B cell (primary cell): ENCODE data around the gene PM20D2. TPM values are rescaled to one million over a fixed set of nuclear protein-coding genes. Genes with fewer than 3 reads are reported as not detected.

Experiments
- ATAC-seq: fragments of 200-7000 bp; cut with Tn5 transposase; one replicate; pipeline ENCODE4 v1.10.0; 2021; ENCODE audit warnings: low read depth, mild to moderate bottlenecking, moderate number of reproducible peaks, moderate library complexity
- CTCF ChIA-PET: fragments of 350-600 bp; sonication (Branson Sonifier 250); formaldehyde crosslinking; loops from one replicate; lab custom pipeline; 2021; ENCODE audit warnings: antibody characterized with exemption, inconsistent platforms; lab: Charles Lee
- POLR2A ChIA-PET: fragments of 350-600 bp; sonication (Branson Sonifier 250); formaldehyde crosslinking; loops from one replicate; lab custom pipeline; 2021; ENCODE audit warnings: antibody characterized with exemption; lab: Charles Lee
- DNase-seq: peaks from one replicate; pipeline ENCODE4 v3.0.0; 2013
- H2AFZ ChIP-seq: 2 replicates; pipeline ENCODE4 v1.6.1; 2012; ENCODE audit warnings: mild to moderate bottlenecking, low read depth, low read length; ENCODE audit not compliant: insufficient read depth, poor library complexity, severe bottlenecking
- H3K27ac ChIP-seq, 2 donors: 1 replicate in 1 of 2; 2 replicates in 1 of 2; pipeline ENCODE4 v1.5.1; 2012 to 2013; ENCODE audit warnings: low read length in 2 of 2, mild to moderate bottlenecking in 2 of 2, moderate library complexity in 1 of 2
- H3K27me3 ChIP-seq, 4 experiments: fragments of 200-600 bp in 1 of 4; sonication (generic) in 1 of 4; replicated peaks in 1 of 4; 1 replicate in 2 of 4; 2 replicates in 2 of 4; pipeline versions ENCODE4 v1.6.1 to v1.7.0; 2013 to 2016; ENCODE audit warnings: low read length in 3 of 4, mild to moderate bottlenecking in 2 of 4, mixed read lengths in 1 of 4, moderate library complexity in 1 of 4; ENCODE audit not compliant: insufficient read depth in 4 of 4, control insufficient read depth in 3 of 4; ENCODE audit errors: control extremely low read depth in 1 of 4
- H3K36me3 ChIP-seq, 2 experiments: replicated peaks in 1 of 2; 1 replicate in 1 of 2; 2 replicates in 1 of 2; pipeline versions ENCODE4 v1.6.1 to v1.7.1; 2013; ENCODE audit warnings: low read length in 1 of 2; ENCODE audit not compliant: insufficient read depth in 2 of 2, control insufficient read depth in 1 of 2; ENCODE audit errors: control extremely low read depth in 1 of 2, extremely low read depth in 1 of 2
- H3K4me1 ChIP-seq, 2 donors: fragments of 200-600 bp in 1 of 2; sonication (generic) in 1 of 2; 1 replicate in 1 of 2; 2 replicates in 1 of 2; pipeline versions ENCODE4 v1.5.1 to v1.6.1; 2013 to 2017; ENCODE audit warnings: low read length in 2 of 2; ENCODE audit not compliant: control insufficient read depth in 2 of 2, insufficient read depth in 2 of 2
- H3K4me2 ChIP-seq: replicated peaks from 2 replicates; pipeline ENCODE3; 2012; ENCODE audit warnings: mild to moderate bottlenecking, low read depth, low read length; ENCODE audit not compliant: poor library complexity, severe bottlenecking
- H3K4me3 ChIP-seq, 5 experiments: fragments of 200-600 bp in 1 of 5; sonication (generic) in 1 of 5; 1 replicate in 3 of 5; 2 replicates in 2 of 5; pipeline versions ENCODE4 v1.5.1 to v1.7.0; 2011 to 2016; ENCODE audit warnings: low read length in 4 of 5, mild to moderate bottlenecking in 4 of 5, low read depth in 2 of 5, control low read depth in 1 of 5, moderate library complexity in 1 of 5; ENCODE audit not compliant: insufficient read depth in 1 of 5; ENCODE audit errors: control extremely low read depth in 1 of 5, extremely low read depth in 1 of 5
- H3K79me2 ChIP-seq: fragments of 200-600 bp; sonication (generic); one replicate; pipeline ENCODE4 v1.6.0; 2016; ENCODE audit warnings: low read length; ENCODE audit not compliant: control insufficient read depth, insufficient read depth
- H3K9ac ChIP-seq: fragments of 200-600 bp; sonication (generic); 2 replicates; pipeline ENCODE4 v1.6.1; 2017; ENCODE audit warnings: mild to moderate bottlenecking, low read length, moderate library complexity
- H3K9me3 ChIP-seq, 3 donors: one replicate each; pipeline versions ENCODE4 v1.6.1 to v1.7.1; 2013; ENCODE audit warnings: low read length in 2 of 3; ENCODE audit not compliant: control insufficient read depth in 2 of 3, insufficient read depth in 1 of 3; ENCODE audit errors: control extremely low read depth in 1 of 3
- H4K20me1 ChIP-seq: 2 replicates; pipeline ENCODE4 v1.6.0; 2012; ENCODE audit warnings: mild to moderate bottlenecking, low read length; ENCODE audit not compliant: insufficient read depth, control insufficient read depth, poor library complexity, severe bottlenecking
- H3K27ac Mint-ChIP-seq: one replicate; pipeline ENCODE4 v1.8.0; 2021; ENCODE audit warnings: mixed read lengths
- H3K27me3 Mint-ChIP-seq: one replicate; pipeline ENCODE4 v1.8.0; 2021; ENCODE audit warnings: mixed read lengths
- H3K4me1 Mint-ChIP-seq: one replicate; pipeline ENCODE4 v1.8.0; 2021; ENCODE audit warnings: mixed read lengths
- H3K4me3 Mint-ChIP-seq: one replicate; pipeline ENCODE4 v1.8.0; 2021; ENCODE audit warnings: mixed read lengths
- H3K9me3 Mint-ChIP-seq: one replicate; pipeline ENCODE4 v1.8.0; 2022; ENCODE audit warnings: mixed read lengths; ENCODE audit not compliant: insufficient read depth
- EZH2 ChIP-seq: IDR thresholded peaks from 2 replicates; pipeline ENCODE4 v1.6.1; 2012; ENCODE audit warnings: borderline replicate concordance, low read depth, mild to moderate bottlenecking, moderate library complexity, low read length; ENCODE audit not compliant: insufficient read depth, poor library complexity, severe bottlenecking
- WGBS: methylation state at CpG from one replicate; pipeline ENCODE4 v1.1.5; 2013; ENCODE audit warnings: missing lambda C conversion rate; ENCODE audit not compliant: insufficient coverage; 5-methylcytosine and 5-hydroxymethylcytosine counted together
- intact Hi-C: fragments of 100-400 bp; cut with micrococcal nuclease; formaldehyde crosslinking; loops from one replicate; pipeline ENCODE4 v1.10.0; 2022
- polyA plus RNA-seq: library from polyadenylated mRNA; depleted of rRNA; stranded (reverse); fragments of >200 nt; gene quantifications from 2 replicates; pipeline ENCODE4 v1.2.3, GENCODE V29; 2012
- total RNA-seq, 2 donors: library from RNA; stranded (reverse); fragments of 120-200 nt in 1 of 2; gene quantifications; 1 replicate in 1 of 2; 2 replicates in 1 of 2; pipeline versions ENCODE4 v1.2.3 to v1.2.4, GENCODE V29; 2013 to 2022
- TF ChIP-seq, protein P1 (sequence below): fragments of 200-600 bp; IDR thresholded peaks from one replicate; pipeline ENCODE4 v1.8.0; 2022; ENCODE audit warnings: antibody characterized with exemption, mild to moderate bottlenecking

The PM20D2 gene
- total and polyA plus RNA-seq, 2 donors (not counting 1 experiment from before 2014, with no cell fraction given) = 7.4 to 16.4 TPM

DNA sequence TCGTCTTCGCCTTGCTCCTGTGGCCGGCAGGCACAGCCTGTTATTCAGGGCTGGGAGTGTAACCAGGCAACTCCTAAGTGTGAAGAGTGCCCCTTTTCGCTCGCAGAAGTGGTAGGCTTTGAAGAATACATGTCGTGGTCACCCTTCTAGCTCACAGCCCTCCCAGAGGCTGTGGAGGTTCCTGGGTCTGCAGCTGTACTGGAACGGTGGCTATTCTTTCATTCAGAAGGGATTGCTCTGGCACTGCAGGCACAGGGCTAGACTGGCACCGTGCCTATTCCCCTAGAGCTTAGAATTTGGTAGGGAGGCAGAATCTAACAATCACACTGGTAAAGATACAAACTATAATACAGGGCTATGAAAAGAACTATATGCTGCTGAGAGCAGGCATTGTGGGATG, 26.9 kb upstream of the PM20D2 start:
- ATAC-seq (no peak), DNase-seq (no peak)
- Histone ChIP-seq H3K27ac (no peak overlapping the region), H3K36me3 (no peaks in the 10 kb centered on the region), H3K9me3 (no peaks in the 10 kb centered on the region), H3K9ac (no peak overlapping the region), H3K4me1 (peaks cover 6 to 10% of the 10 kb centered on the region in 2 donors), H3K79me2 (peaks cover 3% of the 10 kb centered on the region), H3K4me2 (no peak overlapping the region), H2AFZ (no peak overlapping the region), H3K27me3 (peaks cover 0 to 14% (median 2%) of the 10 kb centered on the region in 4 experiments), H4K20me1 (no peaks in the 10 kb centered on the region), H3K4me3 (no peak overlapping the region)
- H3K27me3 Mint-ChIP-seq = peaks cover 18% of the 10 kb centered on the region
- WGBS = 100% methylated on average over 3 of the region's 8 CpGs
- peaks cover 2% of the 10 kb centered on the region for H3K9me3 Mint-ChIP-seq
- H3K4me3 Mint-ChIP-seq = peak overlapping the region; percentile 61
- peaks cover 9% of the 10 kb centered on the region for H3K4me1 Mint-ChIP-seq
- intact Hi-C loops = no loop called here
- POLR2A ChIA-PET = no interaction called here
- CTCF ChIA-PET = interaction anchor here (0.5 to 1.0 kb wide), 3 partner anchors 27 to 492 kb away, joined by 3 read pairs; partner anchors contain the start of gene PM20D2
- H3K27ac Mint-ChIP-seq = no peak overlapping the region
- TF ChIP-seq EZH2 = no peak
- TF ChIP-seq, protein P1, sequence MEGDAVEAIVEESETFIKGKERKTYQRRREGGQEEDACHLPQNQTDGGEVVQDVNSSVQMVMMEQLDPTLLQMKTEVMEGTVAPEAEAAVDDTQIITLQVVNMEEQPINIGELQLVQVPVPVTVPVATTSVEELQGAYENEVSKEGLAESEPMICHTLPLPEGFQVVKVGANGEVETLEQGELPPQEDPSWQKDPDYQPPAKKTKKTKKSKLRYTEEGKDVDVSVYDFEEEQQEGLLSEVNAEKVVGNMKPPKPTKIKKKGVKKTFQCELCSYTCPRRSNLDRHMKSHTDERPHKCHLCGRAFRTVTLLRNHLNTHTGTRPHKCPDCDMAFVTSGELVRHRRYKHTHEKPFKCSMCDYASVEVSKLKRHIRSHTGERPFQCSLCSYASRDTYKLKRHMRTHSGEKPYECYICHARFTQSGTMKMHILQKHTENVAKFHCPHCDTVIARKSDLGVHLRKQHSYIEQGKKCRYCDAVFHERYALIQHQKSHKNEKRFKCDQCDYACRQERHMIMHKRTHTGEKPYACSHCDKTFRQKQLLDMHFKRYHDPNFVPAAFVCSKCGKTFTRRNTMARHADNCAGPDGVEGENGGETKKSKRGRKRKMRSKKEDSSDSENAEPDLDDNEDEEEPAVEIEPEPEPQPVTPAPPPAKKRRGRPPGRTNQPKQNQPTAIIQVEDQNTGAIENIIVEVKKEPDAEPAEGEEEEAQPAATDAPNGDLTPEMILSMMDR = no peak

DNA sequence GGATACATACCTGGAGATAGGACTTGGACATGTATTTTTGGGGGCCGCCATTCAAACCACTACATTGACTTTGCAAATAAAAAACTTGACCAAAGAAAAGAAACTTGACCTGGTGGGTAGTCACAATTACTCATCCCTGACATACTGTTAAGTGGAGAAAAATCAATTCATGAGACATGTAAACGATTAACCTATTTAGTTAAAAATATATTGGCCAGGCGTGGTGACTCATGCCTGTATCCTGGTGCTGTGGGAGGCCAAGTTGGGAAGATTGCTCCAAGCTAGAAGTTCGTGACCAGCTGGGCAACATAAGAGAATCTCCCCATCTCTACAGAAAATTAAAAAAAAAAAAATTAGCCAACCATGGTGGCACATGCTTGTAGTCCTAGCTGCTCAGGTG, 25.5 kb upstream of the PM20D2 start:
- no peak for ATAC-seq
- Mint-ChIP-seq H3K4me1 (peaks cover 9% of the 10 kb centered on the region), H3K9me3 (peaks cover 2% of the 10 kb centered on the region), H3K27ac (no peak overlapping the region), H3K4me3 (no peak overlapping the region), H3K27me3 (peaks cover 18% of the 10 kb centered on the region)
- POLR2A ChIA-PET = no interaction called here
- intact Hi-C loops = no loop called here
- Histone ChIP-seq H3K4me3 (no peak overlapping the region), H3K27ac (no peak overlapping the region), H2AFZ (no peak overlapping the region), H3K9ac (no peak overlapping the region), H4K20me1 (no peaks in the 10 kb centered on the region), H3K9me3 (no peaks in the 10 kb centered on the region), H3K4me1 (peaks cover 6 to 10% of the 10 kb centered on the region in 2 donors), H3K79me2 (peaks cover 3% of the 10 kb centered on the region), H3K36me3 (no peaks in the 10 kb centered on the region), H3K4me2 (no peak overlapping the region), H3K27me3 (peaks cover 0 to 14% (median 2%) of the 10 kb centered on the region in 4 experiments)
- no peak for DNase-seq
- CTCF ChIA-PET = interaction anchor here (1.0 to 2.0 kb wide), 2 partner anchors 25 to 137 kb away, joined by 4 to 5 read pairs; no protein-coding TSS in a partner anchor
- TF ChIP-seq EZH2 = no peak
- TF ChIP-seq, protein P1 = no peak
- WGBS = 100% methylated on average over 2 of the region's 4 CpGs
